Measurements from ENCODE around the gene NOTUM.

The NOTUM gene

GRCh38 chr17:81961087-81961511 lies at the start of gene NOTUM:
NOTUM (minus strand) TSS chr17:81961187; CDS start chr17:81960909, 278 bp downstream.
- no peak for DNase-seq (ENCODE audit: low read depth in 2 of 2, low spot score in 1 of 2)

DNA sequence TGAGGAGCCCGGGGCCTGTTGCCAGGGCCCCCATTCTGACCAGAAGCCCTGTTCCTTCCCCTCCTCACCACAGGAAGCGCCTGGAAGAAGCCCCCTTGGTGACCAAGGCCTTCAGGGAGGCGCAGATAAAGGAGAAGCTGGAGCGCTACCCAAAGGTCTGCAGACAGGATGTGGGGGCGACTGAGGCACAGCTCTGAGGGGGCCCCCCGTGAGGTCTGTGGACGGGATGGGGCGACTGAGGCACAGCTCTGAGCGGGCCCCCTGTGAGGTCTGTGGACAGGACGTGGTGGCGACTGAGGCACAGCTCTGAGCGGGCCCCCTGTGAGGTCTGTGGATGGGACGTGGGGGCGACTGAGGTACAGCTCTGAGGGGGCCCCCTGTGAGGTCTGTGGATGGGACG lies 48.4 kb upstream of the NOTUM start:
- DNase-seq (ENCODE audit: low read depth in 2 of 2, low spot score in 1 of 2) = no peak

DNA sequence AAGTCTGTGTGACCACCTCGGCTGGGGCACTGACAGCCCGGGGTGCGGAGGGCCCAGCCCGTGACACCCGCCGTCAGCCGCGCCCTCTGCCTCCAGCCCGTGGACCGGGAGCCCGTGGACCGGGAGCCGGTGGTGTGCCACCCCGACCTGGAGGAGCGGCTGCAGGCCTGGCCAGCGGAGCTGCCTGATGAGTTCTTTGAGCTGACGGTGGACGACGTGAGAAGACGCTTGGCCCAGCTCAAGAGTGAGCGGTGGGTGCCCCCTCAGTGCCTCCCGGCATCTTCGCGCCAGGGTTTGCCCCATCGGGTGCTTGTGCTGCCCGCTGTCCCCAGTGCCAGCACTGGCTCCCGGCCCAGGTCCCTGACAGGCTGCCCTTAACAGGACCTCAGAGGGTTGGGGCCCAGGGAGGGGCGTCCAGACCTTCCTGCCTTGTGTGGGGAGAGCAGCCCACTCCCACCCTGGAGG lies 48.0 kb upstream of the NOTUM start:
- DNase-seq (ENCODE audit: low read depth in 2 of 2, low spot score in 1 of 2) = no peak

GRCh38 chr17:82008258-82008940 lies 47.4 kb upstream of the NOTUM start:
- DNase-seq (ENCODE audit: low read depth in 2 of 2, low spot score in 1 of 2) = no peak

DNA sequence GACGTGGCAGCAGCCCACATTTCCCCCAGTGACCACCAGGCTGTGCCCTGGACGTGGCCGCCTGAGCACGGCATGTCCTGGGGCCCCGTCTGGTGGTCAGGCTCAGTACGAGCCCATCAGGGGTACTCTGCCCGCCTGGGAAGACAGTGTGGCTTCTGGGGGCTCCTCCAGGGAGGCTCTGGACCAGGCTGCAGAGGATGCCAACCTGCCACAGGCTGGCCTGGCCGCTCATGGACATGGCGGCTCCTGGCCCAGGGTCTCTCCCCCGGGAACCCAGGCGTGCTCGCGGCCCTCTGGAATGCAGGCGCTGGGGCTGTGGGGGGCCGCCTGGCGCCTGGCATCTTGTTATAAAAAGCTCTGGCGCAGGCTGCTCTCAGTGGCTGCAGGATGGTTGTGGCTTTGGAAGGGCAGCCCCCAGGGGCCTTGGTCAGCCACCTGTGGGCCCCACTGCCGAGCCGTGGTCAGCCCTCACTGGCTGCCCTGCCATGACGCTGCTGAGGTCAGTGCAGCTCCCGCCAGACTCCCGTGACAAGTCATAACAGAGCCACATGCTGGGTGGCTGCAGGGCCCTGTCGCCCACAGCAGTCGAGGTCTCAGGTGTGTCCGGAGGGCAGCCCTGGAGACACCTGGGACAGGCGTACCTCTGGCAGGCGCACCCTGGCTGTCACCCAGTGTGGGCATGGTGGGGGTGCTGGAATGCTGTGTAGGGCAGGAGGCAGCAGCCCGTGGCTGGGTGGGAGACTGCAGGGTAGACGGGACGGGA lies 46.7 kb upstream of the NOTUM start:
- no peak for DNase-seq (ENCODE audit: low read depth in 2 of 2, low spot score in 1 of 2)

- no peak for DNase-seq (ENCODE audit: low read depth in 2 of 2, low spot score in 1 of 2)
Measured at GRCh38 chr17:82007228-82007494, 46.2 kb upstream of the NOTUM start.

DNA sequence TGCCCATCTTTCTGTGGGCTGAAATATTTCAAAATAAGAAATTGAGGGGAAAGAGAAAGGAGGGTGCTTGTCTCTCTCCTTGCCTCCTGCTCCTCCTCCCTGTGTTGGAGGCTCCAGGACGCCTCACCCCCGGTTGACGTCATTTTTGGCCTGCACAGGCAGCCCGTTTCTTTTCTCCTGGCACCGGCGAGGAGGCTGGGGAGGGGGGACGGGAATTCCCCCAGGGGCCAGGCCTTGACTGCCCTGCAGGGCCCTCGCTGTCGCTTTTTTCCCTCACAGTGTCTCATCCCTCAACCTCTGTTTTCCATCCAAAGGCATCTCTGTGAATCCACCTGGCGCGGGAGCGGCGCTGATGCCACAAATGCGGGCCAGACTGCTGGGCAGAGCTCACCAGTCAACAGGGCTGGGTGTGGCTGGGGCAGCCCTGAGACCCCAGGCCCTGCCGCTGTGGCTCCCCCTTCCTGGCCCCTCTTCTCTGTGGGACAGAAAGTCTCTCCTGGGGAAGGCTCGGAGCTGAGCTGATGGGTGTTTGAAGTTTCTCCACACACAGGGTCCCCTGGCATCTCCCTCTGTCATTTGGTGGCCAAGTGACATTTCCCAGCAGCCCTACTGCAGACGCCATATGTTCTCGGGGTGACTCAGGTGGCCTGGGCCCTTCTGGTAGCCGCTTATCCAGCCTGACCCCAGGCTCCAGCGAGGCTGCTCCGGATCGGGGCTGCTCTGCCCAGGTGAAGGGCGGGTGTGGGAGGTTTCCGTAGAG lies 45.7 kb upstream of the NOTUM start:
- DNase-seq (ENCODE audit: low read depth in 2 of 2, low spot score in 1 of 2) = no peak

DNA sequence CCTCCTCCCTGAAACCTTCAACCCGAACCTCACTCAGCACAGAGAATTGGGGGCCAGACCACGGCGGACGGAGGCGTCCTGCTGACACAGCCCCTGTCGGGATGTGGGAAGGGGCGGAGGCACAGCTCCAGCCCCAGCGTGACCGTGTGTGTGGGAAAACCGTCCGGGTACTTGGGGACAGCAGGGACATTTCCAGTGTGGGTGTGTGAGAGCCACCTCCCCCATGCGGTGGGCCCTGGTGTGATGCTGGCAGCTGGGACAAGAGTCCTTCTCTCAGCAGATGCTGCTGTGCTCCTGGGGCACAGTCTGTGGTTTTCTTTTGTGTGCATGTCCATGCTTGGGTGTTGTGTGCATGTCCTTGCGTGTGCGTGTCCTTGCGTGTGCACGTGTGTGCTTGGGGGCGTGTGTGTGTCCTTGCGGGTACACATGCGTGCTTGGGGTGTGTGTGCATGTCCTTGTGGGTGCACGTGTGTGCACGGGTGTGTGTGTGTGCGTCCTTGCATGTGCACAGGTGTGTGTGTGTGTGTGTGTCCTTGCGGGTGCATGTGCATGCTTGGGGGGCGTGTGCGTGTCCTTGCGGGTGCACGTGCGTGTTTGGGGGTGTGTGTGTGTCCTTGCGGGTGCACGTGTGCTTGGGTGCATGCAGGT lies 44.8 kb upstream of the NOTUM start:
- DNase-seq (ENCODE audit: low read depth in 2 of 2, low spot score in 1 of 2) = no peak

DNA sequence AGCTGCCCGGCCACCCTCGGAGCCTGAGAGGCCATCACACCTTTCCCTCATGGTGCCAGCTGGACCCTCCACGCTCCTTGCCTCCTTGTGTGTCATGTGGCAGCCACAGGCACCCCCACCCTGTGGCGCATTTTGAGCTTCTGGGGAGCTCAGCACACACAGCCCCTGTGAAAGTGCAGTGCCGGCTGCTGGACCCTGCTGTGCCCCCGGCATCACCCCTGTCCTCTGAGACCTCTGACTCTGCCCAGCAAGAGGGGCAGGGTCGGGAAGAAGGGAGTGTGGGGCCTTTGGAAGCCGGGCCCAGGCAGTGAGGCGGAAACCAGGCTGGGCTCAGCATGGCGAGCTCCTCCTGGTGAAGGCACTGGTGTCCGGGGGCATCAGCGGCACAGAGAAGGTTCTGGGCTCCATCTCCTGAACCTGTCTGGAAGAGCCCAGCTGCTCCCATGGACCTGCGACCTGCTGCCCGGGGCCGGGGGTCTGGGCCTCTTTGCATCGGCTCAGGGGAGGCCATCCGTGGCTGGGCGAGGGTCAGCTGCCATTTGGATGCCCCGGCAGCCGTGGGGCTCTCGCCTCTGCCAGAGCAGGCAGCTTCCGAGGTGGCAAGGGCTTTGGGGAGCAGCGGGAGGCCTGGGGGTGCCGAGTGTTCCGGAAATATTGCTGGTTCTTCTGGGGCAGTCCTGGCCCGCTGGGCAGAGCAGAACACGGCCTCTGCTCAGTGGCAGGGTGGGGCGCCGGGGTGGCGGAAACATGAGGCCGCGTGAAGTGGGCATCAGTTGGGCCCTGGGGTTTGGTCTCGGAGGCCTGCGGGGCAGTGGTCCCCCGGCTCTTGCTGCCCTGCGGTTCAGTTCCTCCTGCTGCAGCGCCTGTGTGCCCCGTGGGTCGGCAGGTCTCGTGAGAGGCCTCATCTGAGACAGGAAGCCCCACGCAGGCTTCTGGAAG lies 43.8 kb upstream of the NOTUM start:
- DNase-seq (ENCODE audit: low read depth in 2 of 2, low spot score in 1 of 2) = no peak

DNA sequence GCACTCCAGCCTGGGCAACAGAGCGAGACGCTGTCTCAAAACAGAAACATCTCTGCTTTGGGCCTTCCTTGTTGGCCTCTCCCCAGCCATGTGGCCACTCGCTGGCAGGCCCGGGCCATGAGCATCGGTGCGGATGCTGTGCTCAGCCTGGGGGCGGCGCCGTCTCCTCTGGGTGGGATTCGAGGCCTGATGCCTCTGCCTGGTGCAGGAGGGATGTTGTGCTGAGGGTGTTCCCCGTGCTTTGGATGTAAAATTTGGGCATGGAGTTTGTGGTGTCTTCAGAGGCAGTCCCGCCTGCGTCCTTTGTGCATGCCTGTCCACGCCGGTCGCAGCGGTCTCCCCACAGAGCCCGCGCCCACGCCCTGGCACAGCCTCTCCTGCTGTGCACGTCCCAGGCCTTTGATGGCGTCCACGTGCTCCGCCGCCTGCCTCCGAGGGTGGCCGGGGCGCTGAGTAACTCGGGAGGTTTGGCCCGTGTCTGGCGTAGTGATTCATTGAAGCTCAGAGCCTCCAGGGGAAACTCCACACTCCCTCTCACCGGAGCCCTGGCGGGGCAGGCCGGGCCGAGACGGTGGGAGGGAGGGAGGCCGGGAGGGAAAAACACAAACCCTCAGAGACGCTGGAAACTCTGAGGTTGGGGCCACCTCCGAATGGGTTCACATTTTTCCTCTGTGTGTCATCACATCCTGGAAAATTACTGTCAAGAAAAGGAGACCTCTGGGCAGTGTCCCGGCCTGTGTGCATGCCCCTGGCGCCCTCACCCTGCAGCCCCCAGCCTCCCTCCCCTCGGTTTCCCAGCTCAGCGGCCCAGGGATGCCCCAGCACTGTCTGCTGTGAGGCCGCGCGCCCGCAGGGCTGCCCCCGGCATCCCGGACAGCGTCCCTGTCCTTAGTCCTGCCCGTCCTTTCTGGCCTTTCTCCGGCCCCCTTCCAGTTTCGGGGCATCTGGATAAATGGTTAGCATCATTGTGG lies 42.7 kb upstream of the NOTUM start:
- DNase-seq (ENCODE audit: low read depth in 2 of 2, low spot score in 1 of 2) = no peak

DNA sequence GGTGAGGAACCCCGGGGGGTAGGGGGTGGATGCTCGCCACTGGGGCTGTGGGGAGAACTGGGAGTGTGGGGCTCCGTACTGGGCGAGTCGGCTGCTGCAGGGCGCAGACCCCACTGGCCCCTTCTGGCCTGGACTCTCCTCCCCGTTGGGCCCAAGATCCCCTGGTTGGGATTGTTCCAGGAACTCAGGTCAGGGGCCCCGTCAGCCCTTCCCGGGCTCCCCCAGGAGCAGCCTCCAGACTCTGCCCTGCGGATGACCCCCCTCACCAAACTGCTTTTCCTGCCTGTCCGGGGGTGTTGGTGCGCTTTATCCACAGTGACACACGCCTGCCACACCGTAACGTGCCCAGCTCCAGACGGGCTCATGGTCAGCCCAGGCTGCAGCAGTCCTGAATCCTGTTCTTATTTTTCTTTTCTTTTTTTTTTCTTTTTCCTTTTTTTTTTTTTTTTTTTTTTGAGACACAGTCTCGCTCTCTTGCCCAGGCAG lies 40.6 kb upstream of the NOTUM start:
- no peak for DNase-seq (ENCODE audit: low read depth in 2 of 2, low spot score in 1 of 2)

DNA sequence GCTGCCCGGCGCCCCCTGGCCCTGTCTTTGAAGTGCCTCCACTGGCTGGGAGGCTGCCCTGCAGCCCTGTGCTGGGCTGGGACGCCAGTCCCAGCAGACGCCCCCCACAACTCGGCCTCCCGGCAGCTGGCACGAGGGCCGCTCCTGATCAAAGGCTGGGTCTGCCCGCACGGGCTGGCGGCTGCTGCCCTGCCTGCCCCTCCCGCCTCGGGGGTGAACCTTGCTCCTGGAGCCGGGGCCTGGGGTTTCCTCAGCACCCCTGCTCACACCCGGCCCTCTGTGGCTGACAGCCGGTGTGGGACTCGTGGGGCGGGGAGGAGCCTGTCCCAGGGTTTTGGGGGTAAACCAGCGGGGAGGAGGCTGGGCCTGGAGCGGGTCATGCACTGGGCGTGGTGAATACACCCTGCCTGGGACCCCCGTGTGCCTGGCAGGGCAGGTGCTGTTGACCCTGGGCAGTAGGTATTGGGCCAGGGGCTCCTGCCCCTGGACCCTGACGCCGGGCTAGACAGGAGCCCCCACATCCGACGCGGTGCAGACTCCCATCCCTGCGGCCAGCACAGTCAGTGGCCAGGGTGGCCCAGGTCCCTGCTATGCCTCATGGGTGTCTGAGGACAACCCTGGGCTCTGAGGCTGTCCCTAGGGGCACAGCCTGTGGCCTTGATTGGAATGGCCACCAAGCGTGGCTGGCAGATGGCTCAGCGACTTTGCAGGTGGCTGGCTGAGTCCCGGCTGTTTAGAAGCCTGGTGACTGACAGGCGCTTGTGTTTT lies 40.0 kb upstream of the NOTUM start:
- DNase-seq (ENCODE audit: low read depth in 2 of 2, low spot score in 1 of 2) = no peak

GRCh38 chr17:81999976-82000802 lies 39.2 kb upstream of the NOTUM start:
- no peak for DNase-seq (ENCODE audit: low read depth in 2 of 2, low spot score in 1 of 2)

DNA sequence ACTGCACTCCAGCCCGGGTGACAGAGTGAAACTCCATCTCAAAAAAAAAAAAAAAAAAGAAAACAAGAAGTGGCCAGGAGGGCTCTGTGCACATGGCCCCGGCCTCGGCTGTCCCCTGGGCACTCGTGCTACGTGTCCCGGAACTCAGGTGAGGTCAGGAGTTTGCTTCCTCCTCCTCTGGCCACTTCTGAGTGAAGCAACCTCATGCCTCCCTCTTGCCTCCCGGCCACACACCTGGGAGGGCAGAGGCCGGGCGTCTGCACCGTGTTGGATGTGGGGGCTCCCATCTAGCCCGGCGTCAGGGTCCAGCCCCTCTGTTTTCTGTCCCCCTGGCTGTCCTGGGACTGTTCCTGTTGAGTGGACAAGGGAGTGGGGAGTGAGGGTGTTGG lies 38.6 kb upstream of the NOTUM start:
- no peak for DNase-seq (ENCODE audit: low read depth in 2 of 2, low spot score in 1 of 2)

- no peak for DNase-seq (ENCODE audit: low read depth in 2 of 2, low spot score in 1 of 2)
Measured at GRCh38 chr17:81998691-81999438, 37.9 kb upstream of the NOTUM start.

DNA sequence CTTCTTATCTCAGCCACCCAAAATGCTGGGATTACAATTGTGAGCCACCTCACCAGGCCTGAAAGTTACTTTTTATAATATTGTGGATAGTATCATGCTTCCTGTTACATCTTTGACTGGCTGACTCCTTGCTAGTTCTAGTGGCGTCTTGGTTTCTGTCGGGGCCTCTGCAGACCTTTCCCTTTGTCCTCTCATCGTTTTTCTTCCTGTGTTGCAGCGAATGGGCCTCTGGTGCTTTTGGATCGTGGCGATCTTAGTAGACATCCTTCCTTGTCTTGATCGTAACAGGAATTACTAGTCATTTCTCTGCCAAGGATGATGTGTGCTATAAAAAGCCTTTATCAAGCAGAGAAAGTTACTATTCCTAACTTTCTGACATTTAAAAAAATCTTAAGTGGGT lies 37.2 kb upstream of the NOTUM start:
- no peak for DNase-seq (ENCODE audit: low read depth in 2 of 2, low spot score in 1 of 2)
